NCI-H1930 (cell line): ENCODE results near the gene PCNX4.

ENCODE experiments used
- DNase-seq, 2 experiments: peaks; one replicate each; lab custom pipeline; 2025; lab: John Stamatoyannopoulos, UW

PCNX4 gene

DNA sequence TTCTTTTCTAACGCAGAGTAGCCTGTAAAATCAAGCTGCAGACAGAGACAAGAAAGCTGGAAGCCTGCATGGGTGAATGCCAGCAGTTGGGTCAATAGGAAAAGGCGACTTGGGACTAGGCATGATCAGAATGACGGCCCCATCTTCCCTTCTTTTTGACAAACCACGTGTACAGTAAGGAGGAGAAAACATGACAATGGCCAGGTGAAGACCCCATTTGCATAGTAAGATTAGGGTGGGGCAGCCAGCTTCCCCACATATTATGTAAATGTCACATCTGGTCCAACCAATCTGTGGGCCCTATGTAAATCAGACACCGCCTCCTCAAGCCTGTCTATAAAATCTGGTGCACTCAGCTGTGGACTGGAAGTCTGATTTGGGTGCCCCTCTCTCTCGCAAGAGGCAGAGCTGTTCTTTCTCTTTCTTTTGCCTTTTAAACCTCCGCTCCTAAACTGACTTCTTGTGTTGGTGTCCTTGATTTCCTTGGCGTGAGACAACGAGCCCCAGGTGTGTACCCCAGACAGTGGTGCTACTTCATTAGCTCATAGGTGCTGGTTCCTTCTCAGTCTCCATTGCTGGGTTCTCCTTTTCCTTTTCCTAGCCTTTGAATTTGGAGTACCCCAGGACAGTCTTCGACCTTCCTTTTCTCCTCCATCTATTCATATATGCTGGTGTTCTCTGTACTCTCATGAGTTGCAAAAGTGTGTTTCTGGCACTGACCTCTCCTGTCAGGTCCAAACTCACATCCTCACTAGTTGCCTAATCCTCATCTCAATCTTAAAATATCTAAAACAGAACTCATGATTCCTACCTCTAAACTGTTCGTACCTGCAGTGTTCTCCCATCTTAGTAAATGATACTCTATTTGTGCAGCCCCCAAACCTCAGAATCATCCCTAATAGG is 82.9 kb downstream of the PCNX4 start:
- no peak for DNase-seq

DNA sequence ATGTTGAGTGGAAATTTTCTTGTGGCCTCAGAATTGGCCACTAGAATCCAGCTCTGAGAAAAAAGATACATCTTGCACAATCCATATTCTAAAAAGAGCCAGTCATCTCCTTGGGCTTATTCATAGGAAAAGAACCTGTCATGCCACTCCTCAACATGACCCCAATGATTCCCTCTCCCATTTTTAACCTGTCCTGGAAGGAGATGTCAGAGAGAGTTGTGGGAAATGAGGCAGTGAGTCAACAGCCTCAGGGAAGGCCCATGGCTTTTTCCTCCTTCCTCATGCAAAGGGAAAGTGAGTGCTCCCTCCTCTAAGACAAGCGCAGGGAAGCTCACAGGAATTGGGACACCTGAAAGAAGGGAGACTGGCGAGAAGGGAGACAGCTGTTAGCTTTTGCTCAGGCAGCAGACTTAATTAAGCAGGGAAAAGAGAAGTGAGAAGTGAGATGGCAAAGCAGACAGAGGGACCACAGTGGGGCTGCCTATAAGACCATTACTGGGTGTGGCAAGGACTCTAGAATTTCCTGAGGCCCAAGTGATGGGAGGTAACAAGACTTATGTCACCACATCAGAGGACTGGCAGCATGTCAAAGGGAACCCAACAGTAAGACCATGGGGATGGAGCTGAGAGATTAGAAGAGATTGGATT is 83.7 kb downstream of the PCNX4 start:
- no peak for DNase-seq

DNA sequence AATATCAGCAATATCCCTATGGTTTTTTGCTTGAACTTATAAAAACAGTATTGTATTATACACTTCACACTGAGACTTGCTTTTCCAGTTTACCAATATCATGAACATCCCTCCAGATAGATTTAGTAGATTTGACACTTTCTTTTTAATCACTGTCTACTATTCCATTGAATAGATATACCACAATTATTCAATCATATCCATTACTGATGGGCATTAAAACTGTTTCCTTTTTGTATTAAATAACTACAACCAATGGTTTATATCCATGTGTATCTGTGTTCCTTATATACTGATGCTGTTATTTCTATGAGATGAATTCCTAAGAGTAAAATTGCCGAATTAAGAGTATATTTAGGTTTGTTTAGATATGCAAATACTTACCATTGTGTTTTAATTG is 86.4 kb downstream of the PCNX4 start:
- no peak for DNase-seq

DNA sequence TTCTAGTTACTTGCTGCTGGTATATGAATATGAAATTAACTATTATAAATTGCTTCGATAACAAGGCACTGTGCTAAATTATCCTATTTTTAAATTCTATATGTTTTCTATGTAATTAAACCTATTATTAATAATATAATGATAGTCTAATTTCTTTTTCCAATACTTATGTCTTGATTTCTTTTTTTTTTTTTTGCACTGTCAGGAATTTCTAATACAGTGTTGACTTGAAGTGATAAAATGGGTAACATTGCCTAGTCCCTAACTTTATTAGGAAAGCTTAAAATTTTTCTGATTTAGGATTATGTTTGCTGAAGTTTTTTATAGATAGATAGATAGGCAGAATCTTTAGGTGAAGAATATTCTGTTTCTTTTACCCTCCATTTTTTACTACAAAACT is 87.1 kb downstream of the PCNX4 start:
- no peak for DNase-seq

DNA sequence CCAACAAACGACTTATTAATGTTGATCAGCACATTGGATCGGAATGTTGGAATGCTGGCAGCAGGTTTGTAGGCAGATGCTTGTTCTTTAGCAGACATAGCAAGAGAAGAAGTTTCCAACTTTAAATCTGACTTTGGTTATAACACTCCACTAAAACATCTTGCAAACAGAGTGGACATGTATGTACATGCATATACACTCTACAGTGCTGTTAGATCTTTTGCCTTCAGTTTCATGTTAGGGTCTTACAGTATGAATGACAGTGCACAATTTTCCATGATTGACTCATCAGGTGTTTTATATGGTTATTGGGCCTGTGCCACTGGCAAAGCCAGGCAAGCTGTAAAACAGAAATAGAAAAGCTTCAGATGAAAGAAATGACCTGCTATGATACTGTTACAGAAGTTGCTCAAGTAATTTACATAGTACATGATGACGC is 87.7 kb downstream of the PCNX4 start:
- DNase-seq, result no peak

DNA sequence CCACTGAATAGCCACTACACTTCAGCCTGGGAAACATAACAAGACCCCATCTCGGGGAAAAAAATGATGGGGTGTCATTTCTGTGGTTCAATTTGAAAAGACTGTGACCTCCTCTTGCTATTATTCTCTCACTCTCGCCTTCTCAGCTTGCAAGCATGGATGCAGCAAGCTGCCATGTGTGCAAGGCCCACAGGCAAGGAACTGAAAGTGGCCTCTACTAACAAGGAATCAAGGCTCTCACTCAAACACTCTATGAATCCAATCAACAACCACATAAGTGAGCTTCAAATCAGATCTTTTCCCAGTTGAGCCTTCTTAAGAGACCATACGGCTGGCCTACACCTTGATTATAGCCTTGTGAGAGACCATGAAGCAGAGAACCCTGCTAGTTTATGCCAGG is 91.4 kb downstream of the PCNX4 start:
- no peak for DNase-seq

DNA sequence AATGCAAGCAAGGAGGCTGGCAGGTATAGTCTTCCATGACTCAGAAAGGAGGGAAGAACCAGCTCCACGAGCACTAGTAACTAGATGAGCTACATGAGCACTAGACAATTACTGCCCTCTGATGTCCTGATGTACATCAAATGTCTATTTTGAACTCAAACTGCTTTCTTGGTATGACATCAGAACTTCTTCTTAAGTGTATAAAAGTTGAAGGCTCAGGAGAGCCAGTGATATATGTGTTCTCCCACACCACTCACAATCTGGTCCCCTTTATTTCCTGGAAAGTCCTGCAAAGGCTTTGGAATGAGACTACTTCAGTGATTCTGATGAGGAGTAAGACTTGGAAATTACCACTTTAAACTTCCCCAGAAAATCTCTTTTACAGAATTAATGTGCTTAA is 92.0 kb downstream of the PCNX4 start:
- no peak for DNase-seq

DNA sequence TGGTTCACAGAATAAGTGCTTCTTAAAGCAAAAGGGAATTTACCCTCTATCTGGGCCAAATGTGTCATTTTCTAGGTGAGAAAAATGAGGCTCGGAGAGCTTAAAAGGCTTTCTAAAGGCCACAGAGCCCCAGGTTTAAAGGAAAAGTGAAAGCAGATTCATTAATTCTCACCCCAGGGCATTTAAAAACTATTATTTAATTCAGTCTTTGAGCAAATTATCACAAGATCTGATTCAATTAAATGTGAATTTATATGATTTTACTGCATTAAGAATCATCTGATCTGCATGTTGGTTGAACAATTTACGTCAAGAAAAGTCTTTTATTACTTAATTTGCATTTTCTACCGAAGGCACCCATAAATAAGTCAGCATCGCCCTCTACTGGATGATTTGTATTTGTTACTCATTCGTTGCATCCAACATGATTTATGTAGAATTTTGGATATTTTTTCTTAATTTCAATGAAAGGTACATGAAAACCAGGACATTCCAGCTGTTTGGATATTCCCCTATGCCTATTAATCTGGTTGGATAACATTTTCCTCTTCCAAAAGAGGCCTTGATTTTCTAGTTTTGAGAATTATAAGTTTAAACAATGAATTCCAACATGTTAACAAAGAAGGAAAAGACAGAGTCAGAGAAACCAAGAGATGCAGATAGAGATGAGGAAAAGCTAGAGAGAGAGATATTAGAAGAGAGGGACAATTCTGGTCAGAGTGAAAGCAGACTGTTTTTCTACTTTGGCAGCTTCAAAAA is 92.6 kb downstream of the PCNX4 start:
- peak; percentile 27 to 38 for DNase-seq

DNA sequence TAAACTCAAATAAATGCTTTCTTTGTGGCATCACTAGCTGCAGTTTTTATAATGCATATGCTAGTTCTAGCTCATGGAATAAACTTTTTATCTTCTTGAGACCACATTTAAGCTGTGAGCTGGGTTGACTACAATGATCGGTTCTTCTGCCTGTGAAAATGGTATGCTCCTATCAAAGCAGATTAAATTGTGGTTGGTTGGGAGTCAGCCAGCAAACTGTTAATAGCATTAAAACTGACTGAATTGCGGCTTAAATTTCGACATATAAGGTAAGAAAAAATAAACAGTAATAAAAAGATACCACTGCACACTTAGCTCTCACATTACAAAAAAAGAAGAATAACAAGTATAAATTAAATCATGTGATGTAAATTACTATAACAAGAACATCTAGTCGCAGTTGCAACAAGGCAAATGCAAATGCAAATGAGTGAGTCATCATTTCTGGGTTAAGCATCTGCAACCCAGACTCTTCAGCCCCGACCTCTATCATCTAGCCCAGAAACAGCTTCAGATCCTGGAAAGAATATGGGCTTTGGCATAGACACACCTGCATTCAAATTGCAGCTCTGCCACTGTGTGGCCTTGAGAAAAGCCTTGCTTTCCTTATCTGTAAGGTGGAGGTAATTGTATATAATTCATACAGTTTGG is 93.3 kb downstream of the PCNX4 start:
- no peak for DNase-seq

DNA sequence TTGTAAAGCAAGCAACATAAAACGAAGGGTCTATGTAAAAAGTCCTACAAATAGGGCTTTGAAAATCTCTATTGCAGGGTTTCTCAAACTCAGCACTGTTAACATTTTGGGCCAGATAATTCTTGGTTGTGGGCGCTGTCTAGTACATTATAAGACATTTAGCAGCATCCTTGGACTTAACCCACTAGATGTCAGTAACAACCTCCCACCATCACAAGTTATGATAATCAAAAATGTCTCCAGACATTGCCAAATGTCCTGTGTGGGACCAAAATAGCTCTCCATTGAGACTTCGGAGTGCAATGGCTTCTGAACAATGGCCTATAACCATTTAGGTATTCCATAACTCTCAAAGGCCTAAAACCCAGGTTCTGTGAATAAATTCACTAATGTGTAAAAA is 96.4 kb downstream of the PCNX4 start:
- DNase-seq, result no peak

DNA sequence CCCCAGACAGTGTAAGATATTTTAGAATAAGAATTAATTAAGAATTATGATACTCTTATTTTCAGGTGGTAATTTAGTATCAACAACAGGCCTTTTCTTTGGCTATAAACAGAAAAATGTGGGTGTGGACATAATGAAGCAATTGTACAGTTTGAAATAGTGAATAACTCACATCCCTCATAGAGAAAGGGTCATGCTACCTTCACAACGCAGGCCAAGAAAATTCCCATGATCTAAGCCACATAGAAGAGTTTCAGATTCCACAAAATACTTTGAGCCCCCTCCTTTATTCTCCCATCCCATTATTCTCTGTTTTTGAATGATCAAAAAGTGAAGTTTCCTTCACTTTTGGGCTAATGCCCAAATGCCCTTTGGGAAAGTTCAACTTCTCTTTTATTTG is 97.0 kb downstream of the PCNX4 start:
- no peak for DNase-seq

DNA sequence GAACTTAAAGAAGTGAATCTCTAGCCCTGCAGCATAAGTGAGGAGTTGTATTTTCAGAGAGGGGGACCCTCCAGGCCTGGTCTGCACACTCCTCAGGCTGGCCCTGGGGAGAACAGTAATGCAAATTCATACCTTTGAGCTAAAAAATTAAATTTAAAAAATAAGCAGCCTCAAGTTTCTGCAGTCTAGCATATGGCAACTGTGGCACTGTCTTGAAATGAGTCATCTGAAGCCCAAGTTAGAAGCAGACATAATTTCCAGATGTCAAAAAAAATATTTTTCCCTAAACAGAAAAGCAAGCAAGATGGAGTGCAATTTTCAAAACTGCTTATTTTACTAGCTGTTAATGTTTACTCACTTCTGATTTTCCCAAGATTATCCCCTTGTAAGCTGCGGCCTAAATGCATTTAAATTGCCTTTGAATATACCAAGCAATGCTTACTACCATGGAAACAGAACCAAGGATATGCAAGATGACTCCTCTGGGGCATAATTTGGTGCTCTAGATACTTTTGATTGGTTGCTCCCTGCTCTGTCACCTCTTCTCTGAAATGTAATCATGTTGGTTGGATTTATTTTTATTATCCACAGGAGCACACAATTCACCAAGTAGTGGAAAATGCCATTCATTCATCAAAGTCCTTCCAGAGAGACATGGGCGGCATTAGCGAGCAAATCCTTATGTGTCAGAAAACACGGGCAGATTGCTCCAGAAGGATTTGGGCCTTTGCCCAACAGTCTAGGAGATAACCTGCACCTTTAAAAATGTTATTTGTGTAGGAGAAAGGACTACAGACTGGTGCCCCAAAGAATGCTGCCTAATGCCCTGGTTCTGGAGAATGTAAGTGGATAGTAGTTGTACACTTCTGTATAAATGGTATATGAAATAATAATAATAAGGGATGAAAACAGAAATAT is 98.5 kb downstream of the PCNX4 start:
- no peak for DNase-seq

DNA sequence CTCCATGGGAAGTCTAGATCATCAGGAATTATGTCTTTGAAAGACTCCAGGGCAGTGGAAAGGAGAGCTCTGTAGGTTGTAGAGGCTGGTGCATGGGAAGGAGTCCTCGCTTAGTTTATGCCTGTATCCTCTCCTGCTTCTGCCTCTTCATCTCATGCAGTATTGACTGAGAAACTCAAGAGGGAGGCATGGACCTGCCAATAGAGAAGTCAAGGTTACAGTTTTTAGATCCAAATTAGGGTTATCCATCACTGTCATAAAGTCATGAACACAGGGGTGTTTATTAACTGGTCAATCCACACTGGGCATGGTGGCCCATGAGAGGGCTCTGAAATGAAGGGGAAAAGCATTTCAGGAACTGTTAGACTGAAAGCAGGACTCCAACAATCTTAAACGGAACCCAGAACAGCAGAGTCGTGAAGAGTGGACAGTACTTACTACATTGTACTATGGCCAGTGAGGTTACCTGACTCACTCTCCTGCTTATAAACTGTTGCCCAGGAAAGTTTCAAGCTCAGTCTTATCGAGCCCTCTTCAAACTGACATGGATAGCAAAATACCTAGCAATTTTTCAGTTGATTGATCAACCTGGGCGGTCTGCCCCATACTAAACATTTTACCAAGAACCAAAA is 103.6 kb downstream of the PCNX4 start:
- no peak for DNase-seq

DNA sequence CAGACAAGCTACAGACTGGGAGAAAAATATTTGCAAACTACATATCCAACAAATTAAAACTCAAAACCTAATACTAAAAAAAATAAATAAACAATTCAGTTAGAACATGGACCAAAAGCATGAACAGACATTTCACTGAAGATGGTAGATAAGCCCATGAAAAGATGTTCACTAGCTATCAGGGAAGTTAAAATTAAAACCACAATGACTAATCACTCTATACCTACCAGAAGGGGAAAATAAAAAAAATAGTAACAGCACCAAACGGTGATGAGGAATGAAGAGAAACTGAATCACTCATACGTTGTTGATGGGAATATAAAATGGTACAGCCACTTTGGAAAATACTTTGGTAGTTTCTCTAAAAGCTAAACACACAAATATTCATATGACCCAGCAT is 104.6 kb downstream of the PCNX4 start:
- no peak for DNase-seq

DNA sequence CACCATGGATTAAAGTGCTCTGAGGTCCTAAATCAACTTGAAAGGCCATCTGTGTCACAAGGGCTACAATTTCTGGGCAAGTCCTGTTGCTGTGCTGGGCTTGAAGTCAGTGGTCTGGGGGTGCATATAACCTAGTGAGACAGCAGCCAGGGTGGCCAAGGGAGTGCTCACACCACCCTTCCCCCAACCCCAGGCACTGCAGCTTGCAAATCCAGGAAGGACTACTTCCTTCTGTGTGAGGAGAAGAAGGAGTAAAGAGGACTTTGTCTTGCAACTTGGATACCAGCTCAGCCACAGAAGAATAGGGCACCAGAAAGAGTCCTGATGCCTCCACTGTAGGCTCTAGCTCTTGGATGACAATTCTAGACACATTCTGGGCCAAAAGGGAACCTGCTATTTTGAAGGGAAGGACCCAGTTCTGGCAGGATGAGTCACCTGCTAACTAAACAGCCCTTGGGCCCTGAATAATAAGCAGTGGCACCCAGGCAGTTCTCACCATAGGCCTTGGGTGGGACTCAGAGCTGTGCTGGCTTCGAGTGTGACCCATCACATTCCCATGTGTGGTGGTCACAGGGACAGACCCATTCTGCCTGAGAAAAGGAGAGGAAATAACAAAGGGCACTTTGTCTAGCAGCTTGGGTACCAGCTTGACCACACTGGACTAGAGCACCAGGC is 106.0 kb downstream of the PCNX4 start:
- DNase-seq, result no peak

DNA sequence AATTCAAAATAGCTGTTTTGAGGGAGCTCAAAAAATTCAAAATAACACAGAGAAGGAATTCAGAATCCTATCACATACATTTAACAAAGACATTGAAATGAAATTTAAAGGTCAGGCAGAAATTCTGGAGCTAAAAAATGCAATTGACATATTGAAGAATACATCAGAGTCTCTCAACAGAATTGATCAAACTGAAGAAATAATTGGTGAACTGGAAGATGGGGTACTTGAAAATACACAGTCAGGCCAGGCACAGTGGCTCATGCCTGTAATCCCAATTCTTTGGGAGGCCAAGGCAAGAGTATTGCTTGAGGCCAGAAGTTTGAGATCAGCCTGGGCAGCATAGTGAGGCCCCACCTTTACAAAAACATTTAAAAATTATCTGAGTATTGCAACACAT is 107.6 kb downstream of the PCNX4 start:
- DNase-seq, result no peak

DNA sequence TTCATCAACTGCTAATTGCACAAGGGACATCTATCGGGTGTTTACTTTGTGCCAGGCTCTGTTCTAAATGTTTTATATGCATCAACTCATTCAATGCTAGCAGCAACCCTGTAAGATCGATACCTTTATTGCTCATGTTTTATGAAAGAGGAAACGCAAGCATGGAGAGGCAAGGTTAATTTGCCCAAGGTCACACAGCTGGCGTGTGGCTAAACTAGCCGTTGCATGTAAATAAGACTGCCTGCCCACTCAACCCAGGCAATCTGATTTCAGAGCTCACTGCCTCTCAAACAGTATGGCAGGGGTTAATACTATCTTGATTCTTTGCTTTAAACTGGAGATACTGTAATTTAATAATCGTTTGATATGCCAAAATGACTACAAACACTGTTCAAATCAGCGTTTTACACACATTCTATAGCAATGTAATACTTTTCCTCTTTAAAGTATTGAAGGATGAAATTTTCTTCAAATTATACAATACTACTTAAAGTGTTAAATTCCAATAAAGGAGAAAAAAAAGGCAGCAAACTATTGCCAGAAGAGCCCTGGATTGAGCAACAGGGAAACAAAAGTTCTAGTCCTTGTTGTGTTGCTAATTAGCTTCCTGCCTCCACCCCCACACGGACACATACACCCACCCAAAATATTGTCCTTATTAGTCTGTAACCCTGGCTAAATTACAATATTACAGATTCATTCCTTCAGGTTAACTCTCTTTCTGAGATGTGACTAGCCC is 112.5 kb downstream of the PCNX4 start:
- DNase-seq, result no peak

DNA sequence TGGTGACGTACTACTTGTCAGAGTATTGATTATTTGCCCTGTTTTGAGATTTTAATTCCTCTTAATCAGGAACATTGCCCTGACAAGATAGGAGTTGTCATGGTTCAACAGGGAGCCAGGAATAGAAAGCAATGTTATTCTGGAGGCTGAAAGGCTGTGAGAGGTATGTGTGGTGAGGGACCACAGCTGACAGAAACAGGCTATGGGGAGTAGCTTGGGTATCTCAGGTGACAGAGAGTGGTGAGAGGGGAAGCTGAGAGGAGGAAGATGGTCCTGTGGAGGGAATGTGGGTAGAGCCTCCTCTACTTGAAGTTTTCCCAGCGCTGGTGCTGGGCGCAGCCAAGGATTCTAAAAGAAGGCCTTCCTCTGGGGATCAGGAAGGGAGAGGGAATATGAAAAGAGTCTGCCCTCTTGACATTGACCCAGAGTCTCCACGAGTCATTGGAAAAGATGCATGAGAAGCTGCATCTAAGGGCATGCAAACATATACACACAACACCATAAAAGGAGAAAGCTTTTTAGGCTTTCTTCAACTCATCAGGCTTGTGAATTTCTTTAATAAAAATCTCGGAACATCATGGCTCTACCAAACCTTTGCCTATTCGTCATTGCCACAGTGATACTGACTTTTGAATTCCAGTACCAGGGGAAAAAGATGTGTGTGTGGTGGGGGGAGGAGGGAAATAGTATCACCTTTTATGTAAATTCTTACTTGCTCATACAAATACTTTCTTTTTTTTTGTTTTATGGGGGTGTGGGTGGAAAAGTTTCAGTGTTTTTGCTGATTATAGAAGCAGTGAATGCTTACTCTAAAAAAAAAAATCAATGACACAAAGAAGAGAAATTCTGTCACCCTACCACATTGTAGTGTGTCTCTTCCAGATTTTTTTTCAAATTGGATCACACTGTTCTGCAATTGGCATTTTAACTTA is 113.4 kb downstream of the PCNX4 start:
- DNase-seq, result no peak
